Body of pancreas (tissue), 4 donors: ENCODE measurements around the gene BUB1B. TPM values are rescaled to one million over a fixed set of nuclear protein-coding genes. Genes with fewer than 3 reads are reported as not detected.

Source experiments
- ATAC-seq: fragments of 150-250 bp; one replicate; pipeline ENCODE4 v1.9.1; 2016
- DNase-seq, 4 donors: peaks; one replicate each; pipeline ENCODE4 v3.0.0-alpha.2; 2019
- H3K27ac ChIP-seq, 4 donors: fragments of 200-600 bp; sonication (generic); 1 replicate in 3 of 4; 2 replicates in 1 of 4; pipeline versions ENCODE4 v1.5.1 to v1.6.1; 2016 to 2019; ENCODE audit warnings: mild to moderate bottlenecking in 1 of 4, mixed read lengths in 1 of 4, moderate library complexity in 1 of 4
- H3K27me3 ChIP-seq, 2 donors: fragments of 200-600 bp; sonication (generic); one replicate each; pipeline ENCODE4 v1.6.0; 2016; ENCODE audit warnings: mild to moderate bottlenecking in 1 of 2
- H3K36me3 ChIP-seq, 2 donors: fragments of 200-600 bp; sonication (generic); replicated peaks in 1 of 2; 2 replicates each; pipeline ENCODE4 v1.5.1; 2016; ENCODE audit warnings: low read depth in 2 of 2; ENCODE audit not compliant: insufficient read depth in 1 of 2
- H3K4me1 ChIP-seq: fragments of 200-600 bp; sonication (generic); one replicate; pipeline ENCODE4 v1.6.0; 2016
- H3K4me3 ChIP-seq, 2 donors: fragments of 200-600 bp; sonication (generic); 1 replicate in 1 of 2; 2 replicates in 1 of 2; pipeline ENCODE4 v1.5.1; 2016 to 2019
- H3K9me3 ChIP-seq, 3 donors: fragments of 200-600 bp; sonication (generic); 1 replicate in 2 of 3; 2 replicates in 1 of 3; pipeline ENCODE4 v1.5.1; 2016
- CTCF ChIP-seq, 7 experiments: fragments of 450-650 bp in 4 of 7; fragments of 200-600 bp in 3 of 7; sonication (generic) in 3 of 7; IDR thresholded peaks; one replicate each; pipeline ENCODE4 v1.5.1; 2016 to 2019; ENCODE audit warnings: antibody characterized with exemption in 7 of 7
- POLR2A ChIP-seq, 3 donors: fragments of 450-650 bp; IDR thresholded peaks; one replicate each; pipeline ENCODE4 v1.6.1; 2016; ENCODE audit warnings: antibody characterized with exemption in 3 of 3, mild to moderate bottlenecking in 2 of 3
- WGBS, 2 donors: methylation state at CpG; one replicate each; pipeline ENCODE4 v1.1.5; 2017; 5-methylcytosine and 5-hydroxymethylcytosine counted together
- intact Hi-C: fragments of 100-400 bp; cut with DNase I; formaldehyde crosslinking; loops from one replicate; pipeline ENCODE4 v1.15.1; 2023
- total RNA-seq, 2 donors: library from RNA; depleted of rRNA; stranded (reverse); fragments of >200 nt; gene quantifications; one replicate each; pipeline ENCODE4 v1.1.0, GENCODE V29; 2016

The BUB1B gene
- total RNA-seq, 2 donors from 2014 or later = not detected

- H3K4me1 ChIP-seq = peaks cover 15% of the 10 kb centered on the region
- intact Hi-C loops = no loop called here
- no peak overlapping the region for H3K27ac ChIP-seq
- WGBS, 2 donors = 73 to 95% methylated on average over 1 of the region's 1 CpG
- H3K36me3 ChIP-seq = no peaks in the 10 kb centered on the region
- H3K4me3 ChIP-seq = no peak overlapping the region
- H3K9me3 ChIP-seq = no peaks in the 10 kb centered on the region
- TF ChIP-seq CTCF (IDR thresholded peaks at IDR 0.05) = no peak
- no peak for TF ChIP-seq POLR2A (IDR thresholded peaks at IDR 0.05)
- ATAC-seq (no peak), DNase-seq (no peak)
- no peaks in the 10 kb centered on the region for H3K27me3 ChIP-seq
Observed at GRCh38 chr15:40197434-40197833, 36.6 kb downstream of the BUB1B start.

GRCh38 chr15:40198355-40199085 is 37.7 kb downstream of the BUB1B start:
- 88 to 93% methylated on average over 1 of the region's 1 CpG for WGBS, 2 donors
- intact Hi-C loops = no loop called here
- TF ChIP-seq POLR2A (IDR thresholded peaks at IDR 0.05) (no peak), CTCF (IDR thresholded peaks at IDR 0.05) (no peak)

DNA sequence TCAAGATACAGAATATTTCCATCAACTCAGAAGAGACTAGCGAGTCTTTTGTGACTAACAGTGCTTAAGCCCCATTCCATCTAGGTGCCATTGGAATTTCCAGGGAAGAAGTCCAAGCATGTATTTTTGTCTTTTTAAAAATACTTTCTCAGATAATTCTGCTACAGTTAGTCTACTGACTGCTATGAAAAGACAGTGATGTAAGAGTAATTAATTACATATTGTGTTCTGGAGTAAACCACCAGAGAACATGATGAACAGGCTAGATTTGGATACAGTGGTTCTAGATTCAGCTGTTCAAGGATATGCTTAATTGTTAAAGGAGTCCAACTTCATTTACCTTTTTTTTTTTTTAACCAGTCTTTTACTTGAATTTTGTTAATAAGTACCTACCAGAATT is 43.2 kb downstream of the BUB1B start:
- Histone ChIP-seq H3K4me1 (peaks cover 15% of the 10 kb centered on the region), H3K36me3 (no peaks in the 10 kb centered on the region), H3K27me3 (no peaks in the 10 kb centered on the region), H3K4me3 (no peak overlapping the region), H3K27ac (no peak overlapping the region), H3K9me3 (no peaks in the 10 kb centered on the region)
- TF ChIP-seq POLR2A (IDR thresholded peaks at IDR 0.05) (no peak), CTCF (IDR thresholded peaks at IDR 0.05) (no peak)
- WGBS, 2 donors = 93 to 94% methylated on average over 1 of the region's 1 CpG
- ATAC-seq = no peak
- no peak for DNase-seq
- intact Hi-C loops = no loop called here

More at GRCh38 chr15:40198355-40199085, 37.7 kb downstream of the BUB1B start:
- H3K36me3 ChIP-seq = no peaks in the 10 kb centered on the region
- H3K27ac ChIP-seq = no peak overlapping the region
- H3K4me3 ChIP-seq = no peak overlapping the region
- H3K9me3 ChIP-seq = no peaks in the 10 kb centered on the region
- no peak for DNase-seq
- H3K27me3 ChIP-seq = no peaks in the 10 kb centered on the region
- peaks cover 15% of the 10 kb centered on the region for H3K4me1 ChIP-seq
- ATAC-seq = no peak

DNA sequence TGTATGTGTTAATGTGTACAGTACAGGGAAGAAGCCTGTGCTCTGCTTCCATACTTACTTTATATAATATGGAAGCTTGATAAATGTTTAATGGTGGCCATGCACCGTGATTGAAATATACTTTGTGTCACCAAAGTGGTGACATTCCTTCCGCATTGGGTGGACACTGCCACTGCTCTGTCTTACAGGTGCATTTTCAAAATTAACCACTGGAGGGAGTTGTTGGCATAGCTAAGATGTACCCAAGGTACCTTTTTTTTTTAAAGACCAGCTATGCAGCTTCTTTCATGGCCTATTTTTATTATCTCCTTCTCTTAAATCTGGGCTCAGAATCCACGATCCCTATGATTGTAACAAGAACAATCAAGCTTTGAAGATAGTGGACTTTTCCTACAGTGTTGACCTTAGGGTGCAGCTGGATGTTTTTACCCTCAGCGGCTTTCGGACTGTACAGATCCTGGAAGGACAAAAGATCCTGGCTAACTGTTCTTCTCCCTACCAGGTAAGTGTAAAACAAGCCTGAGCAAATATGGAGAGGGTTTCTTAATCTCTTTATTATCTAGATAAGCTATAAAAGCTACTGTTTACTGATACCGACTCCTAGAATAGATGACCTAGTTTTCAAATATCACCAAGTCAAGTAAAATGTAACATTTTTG is 56.4 kb downstream of the BUB1B start:
- H3K27me3 ChIP-seq = no peaks in the 10 kb centered on the region
- 42 to 46% methylated on average over 6 of the region's 6 CpGs for WGBS, 2 donors
- ATAC-seq (peak; percentile 97), DNase-seq (peak; percentile 60 to 86 (median 68))
- H3K4me1 ChIP-seq = no peaks in the 10 kb centered on the region
- intact Hi-C loops = loop anchor here (5.0 kb wide), 1 partner anchor 170 kb away; no protein-coding TSS in a partner anchor
- TF ChIP-seq POLR2A (IDR thresholded peaks at IDR 0.05) (no peak), CTCF (IDR thresholded peaks at IDR 0.05) (peak; percentile 61 to 94 (median 89))
- H3K27ac ChIP-seq = no peak overlapping the region
- no peaks in the 10 kb centered on the region for H3K36me3 ChIP-seq
- H3K9me3 ChIP-seq = no peaks in the 10 kb centered on the region
- H3K4me3 ChIP-seq = no peak overlapping the region
